ENCODE results near the gene SNX13. TPM values are rescaled to one million over a fixed set of nuclear protein-coding genes. Genes with fewer than 3 reads are reported as not detected.

Gene SNX13
- total RNA-seq, 1 donor from 2014 or later = 37.6 TPM

DNA sequence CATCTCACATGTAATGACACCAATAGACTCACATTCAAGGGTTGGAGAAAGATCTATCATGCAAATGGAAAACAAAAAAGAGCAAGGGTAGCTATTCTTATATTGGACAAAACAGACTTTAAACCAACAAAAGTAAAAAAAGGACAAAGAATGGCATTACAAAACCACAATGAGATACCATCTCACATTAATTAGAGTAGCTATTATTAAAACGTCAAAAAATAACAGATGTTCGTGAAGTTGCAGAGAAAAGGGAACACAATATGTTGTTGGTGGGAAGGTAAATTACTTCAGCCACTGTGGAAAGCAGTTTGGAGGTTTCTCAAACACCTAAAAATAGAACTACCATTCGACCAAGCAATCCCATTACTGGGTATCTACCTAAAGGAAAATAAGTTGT, 197.0 kb downstream of the SNX13 start:
- no peaks in the 10 kb centered on the region for H3K27me3 ChIP-seq (ENCODE audit: control insufficient read depth in 3 of 3, insufficient read depth in 3 of 3, low read length in 3 of 3)
- H3K36me3 ChIP-seq (ENCODE audit: control insufficient read depth in 3 of 3, insufficient read depth in 3 of 3, low read length in 3 of 3) = no peaks in the 10 kb centered on the region
- H3K9ac ChIP-seq (ENCODE audit: low read depth in 1 of 3, low read length in 3 of 3) = no peak overlapping the region
- H3K4me1 ChIP-seq (ENCODE audit: control insufficient read depth in 3 of 3, insufficient read depth in 3 of 3, low read length in 3 of 3) = no peaks in the 10 kb centered on the region
- no peak overlapping the region for H3K27ac ChIP-seq (ENCODE audit: low read depth, low read length)
- H3K9me3 ChIP-seq (ENCODE audit: control insufficient read depth in 3 of 3, low read length in 3 of 3) = no peaks in the 10 kb centered on the region
- H3K4me3 ChIP-seq (ENCODE audit: low read length in 3 of 3) = no peak overlapping the region

GRCh38 chr7:17741426-17741825, 198.9 kb downstream of the SNX13 start:
- Histone ChIP-seq H3K36me3 (ENCODE audit: control insufficient read depth in 3 of 3, insufficient read depth in 3 of 3, low read length in 3 of 3) (no peaks in the 10 kb centered on the region), H3K27me3 (ENCODE audit: control insufficient read depth in 3 of 3, insufficient read depth in 3 of 3, low read length in 3 of 3) (no peaks in the 10 kb centered on the region), H3K4me3 (ENCODE audit: low read length in 3 of 3) (no peak overlapping the region), H3K9me3 (ENCODE audit: control insufficient read depth in 3 of 3, low read length in 3 of 3) (no peaks in the 10 kb centered on the region), H3K4me1 (ENCODE audit: control insufficient read depth in 3 of 3, insufficient read depth in 3 of 3, low read length in 3 of 3) (no peaks in the 10 kb centered on the region), H3K27ac (ENCODE audit: low read depth, low read length) (no peak overlapping the region), H3K9ac (ENCODE audit: low read depth in 1 of 3, low read length in 3 of 3) (no peak overlapping the region)

Other genes with a start within 250 kb of the SNX13 start
- not detected for gene PRPS1L1, start 87.4 kb upstream of the SNX13 start, total RNA-seq

All from skeletal muscle tissue (tissue), 4 donors.